ENCODE data around the gene DPF3. TPM values are rescaled to one million over a fixed set of nuclear protein-coding genes. Genes with fewer than 3 reads are reported as not detected.

DPF3 gene
- total and polyA plus RNA-seq, 9 of the 15 experiments (the other 6 are each of a cell fraction or from before 2014, with no cell fraction given): 0.21 to 4.9 (median 1.2) TPM

- H4K20me1 ChIP-seq (replicated peaks; ENCODE audit: control insufficient read depth, insufficient read depth, low read length): no peaks in the 10 kb centered on the region
- DNase-seq (ENCODE audit: extremely low read depth in 1 of 4, low spot score in 3 of 4) (no peak), ATAC-seq (no peak), FAIRE-seq (no peak)
- H2AFZ ChIP-seq (ENCODE audit: low read depth, low read length): no peak overlapping the region
- ChIA-PET POLR2A (no interaction called here), CTCF (ENCODE audit: low intra/inter-chr PET ratio) (no interaction called here)
- no peaks in the 10 kb centered on the region for H3K36me3 ChIP-seq (ENCODE audit: control insufficient read depth, insufficient read depth, low read length)
- no peak overlapping the region for H3K4me2 ChIP-seq (ENCODE audit: insufficient read depth, low read length)
- H3K9ac ChIP-seq (ENCODE audit: insufficient read depth in 1 of 2, low read depth in 2 of 2, low read length in 2 of 2): no peak overlapping the region
- no peak overlapping the region for H3K4me3 ChIP-seq
- no peak overlapping the region for H3K27ac ChIP-seq (ENCODE audit: extremely low read depth, low read depth, low read length)
- no peaks in the 10 kb centered on the region for H3K9me3 ChIP-seq (replicated peaks; ENCODE audit: control insufficient read depth, insufficient read depth, low read depth, low read length)
- no TSS peak for BruUV-seq (replicated peaks)
- no peaks in the 10 kb centered on the region for H3K9me1 ChIP-seq (ENCODE audit: control insufficient read depth, insufficient read depth, low read length)
- no peaks in the 10 kb centered on the region for H3K4me1 ChIP-seq (replicated peaks in 1 of 2; ENCODE audit: control insufficient read depth in 2 of 2, insufficient read depth in 2 of 2, low read length in 2 of 2)
- intact Hi-C loops (cut with micrococcal nuclease): no loop called here
- peaks cover 0 to 3% of the 10 kb centered on the region in 2 experiments; a peak in 2 of 5 replicates for H3K27me3 ChIP-seq (ENCODE audit: control insufficient read depth in 2 of 2, insufficient read depth in 2 of 2, low read length in 2 of 2)
- WGBS (ENCODE audit: insufficient coverage, low coverage, missing lambda C conversion rate): 24% methylated on average over 4 of the region's 5 CpGs
- no peak for TF ChIP-seq KLF6 (CRISPR knock-in tag; IDR thresholded peaks at IDR 0.05; ENCODE audit: borderline replicate concordance)
- no peak for TF ChIP-seq THAP12 (CRISPR knock-in tag; IDR thresholded peaks at IDR 0.05)
- TF ChIP-seq BDP1 (IDR thresholded peaks at IDR 0.05; ENCODE audit: insufficient read depth, insufficient read length): no peak
- no peak for TF ChIP-seq MEIS2 (IDR thresholded peaks at IDR 0.05; ENCODE audit: partially characterized antibody)
- TF ChIP-seq E2F4 (CRISPR knock-in tag; IDR thresholded peaks at IDR 0.05; ENCODE audit: low read depth): no peak
- no peak for TF ChIP-seq KLF13 (tag; IDR thresholded peaks at IDR 0.05; ENCODE audit: borderline replicate concordance, low read depth)
- no peak for TF ChIP-seq ZNF134 (CRISPR knock-in tag; conservative IDR thresholded peaks at IDR 0.05)
- in situ Hi-C loops (cut with MboI): no loop called here
- no peaks in the 10 kb centered on the region for H3K79me2 ChIP-seq (ENCODE audit: control insufficient read depth, insufficient read depth, low read length)
Measured at GRCh38 chr14:72682188-72682587, 211.7 kb downstream of the DPF3 start.

All from K562 (cell line).